Osteocyte (in vitro differentiated cells): ENCODE measurements around the gene ARL15. TPM values are rescaled to one million over a fixed set of nuclear protein-coding genes. Genes with fewer than 3 reads are reported as not detected.

ENCODE experiments used
- DNase-seq: peaks from one replicate; pipeline ENCODE4 v3.0.0; 2021; ENCODE audit warnings: mixed read lengths; ENCODE audit not compliant: unreplicated experiment; ENCODE audit errors: extremely low spot score
- H3K27ac Mint-ChIP-seq: one replicate; pipeline ENCODE4 v1.8.0; 2021; ENCODE audit warnings: mild to moderate bottlenecking, mixed read lengths; ENCODE audit not compliant: unreplicated experiment
- H3K27me3 Mint-ChIP-seq: one replicate; pipeline ENCODE4 v1.8.0; 2021; ENCODE audit warnings: mixed read lengths; ENCODE audit not compliant: unreplicated experiment
- H3K36me3 Mint-ChIP-seq: one replicate; pipeline ENCODE4 v1.8.0; 2021; ENCODE audit warnings: mixed read lengths; ENCODE audit not compliant: unreplicated experiment
- H3K4me1 Mint-ChIP-seq: one replicate; pipeline ENCODE4 v1.8.0; 2021; ENCODE audit warnings: mixed read lengths; ENCODE audit not compliant: unreplicated experiment
- H3K4me3 Mint-ChIP-seq: one replicate; pipeline ENCODE4 v1.8.0; 2021; ENCODE audit warnings: mild to moderate bottlenecking, moderate library complexity, mixed read lengths; ENCODE audit not compliant: unreplicated experiment
- H3K9me3 Mint-ChIP-seq: one replicate; pipeline ENCODE4 v1.8.0; 2021; ENCODE audit warnings: mixed read lengths; ENCODE audit not compliant: unreplicated experiment
- total RNA-seq: library from RNA; stranded (reverse); gene quantifications from 2 replicates; pipeline ENCODE4 v1.2.1, GENCODE V29; 2021
- TF ChIP-seq, protein P1 (sequence below): fragments of 200-600 bp; sonication (generic); IDR thresholded peaks from 2 replicates; pipeline ENCODE4 v1.5.0; 2021; ENCODE audit warnings: antibody characterized with exemption, mild to moderate bottlenecking, moderate library complexity

ARL15 gene
- total RNA-seq, 1 donor from 2014 or later = 16.6 TPM

DNA sequence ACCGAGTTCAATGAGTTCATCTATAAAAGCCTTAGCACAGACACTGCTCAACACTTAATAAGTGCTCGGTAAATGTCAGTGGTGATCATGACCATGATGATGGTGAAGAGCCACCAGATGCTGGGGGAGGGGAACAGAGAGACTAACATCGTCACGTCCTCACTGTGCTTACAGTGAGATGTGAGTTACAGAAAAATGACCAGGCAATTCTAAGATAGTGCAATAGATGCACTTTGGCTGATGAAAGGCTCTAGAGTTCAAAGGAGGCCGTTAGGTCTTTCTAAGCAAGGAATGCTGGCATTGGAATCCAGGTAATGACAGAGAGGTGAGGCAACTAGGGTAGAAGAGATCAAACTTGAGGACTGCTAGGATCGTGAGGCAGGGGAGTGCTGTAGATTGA, 36.7 kb downstream of the ARL15 start:
- no peaks in the 10 kb centered on the region for H3K9me3 Mint-ChIP-seq
- no peak overlapping the region for H3K27ac Mint-ChIP-seq
- H3K4me3 Mint-ChIP-seq = no peak overlapping the region
- DNase-seq = no peak
- no peaks in the 10 kb centered on the region for H3K27me3 Mint-ChIP-seq
- H3K4me1 Mint-ChIP-seq = peaks cover 2% of the 10 kb centered on the region
- no peaks in the 10 kb centered on the region for H3K36me3 Mint-ChIP-seq
- TF ChIP-seq, protein P1, sequence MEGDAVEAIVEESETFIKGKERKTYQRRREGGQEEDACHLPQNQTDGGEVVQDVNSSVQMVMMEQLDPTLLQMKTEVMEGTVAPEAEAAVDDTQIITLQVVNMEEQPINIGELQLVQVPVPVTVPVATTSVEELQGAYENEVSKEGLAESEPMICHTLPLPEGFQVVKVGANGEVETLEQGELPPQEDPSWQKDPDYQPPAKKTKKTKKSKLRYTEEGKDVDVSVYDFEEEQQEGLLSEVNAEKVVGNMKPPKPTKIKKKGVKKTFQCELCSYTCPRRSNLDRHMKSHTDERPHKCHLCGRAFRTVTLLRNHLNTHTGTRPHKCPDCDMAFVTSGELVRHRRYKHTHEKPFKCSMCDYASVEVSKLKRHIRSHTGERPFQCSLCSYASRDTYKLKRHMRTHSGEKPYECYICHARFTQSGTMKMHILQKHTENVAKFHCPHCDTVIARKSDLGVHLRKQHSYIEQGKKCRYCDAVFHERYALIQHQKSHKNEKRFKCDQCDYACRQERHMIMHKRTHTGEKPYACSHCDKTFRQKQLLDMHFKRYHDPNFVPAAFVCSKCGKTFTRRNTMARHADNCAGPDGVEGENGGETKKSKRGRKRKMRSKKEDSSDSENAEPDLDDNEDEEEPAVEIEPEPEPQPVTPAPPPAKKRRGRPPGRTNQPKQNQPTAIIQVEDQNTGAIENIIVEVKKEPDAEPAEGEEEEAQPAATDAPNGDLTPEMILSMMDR = no peak

DNA sequence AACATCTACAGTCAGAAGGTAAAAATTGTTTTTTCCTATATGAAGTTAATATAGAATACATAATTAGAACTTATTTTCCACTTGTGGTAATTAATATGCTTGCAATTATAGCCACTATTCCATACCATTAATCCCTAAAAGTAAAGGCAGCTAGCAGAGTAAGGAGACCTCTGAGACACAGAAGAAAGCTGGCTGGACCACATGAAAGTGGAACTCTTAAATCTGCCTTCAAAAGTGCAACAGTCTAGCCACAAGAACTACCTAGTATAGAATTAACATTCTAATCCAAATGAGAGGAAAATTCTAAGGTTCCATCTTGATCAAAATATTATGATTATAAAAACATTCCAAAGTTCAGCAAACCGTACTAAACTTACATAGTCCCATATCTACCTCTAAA, 37.6 kb downstream of the ARL15 start:
- Mint-ChIP-seq H3K9me3 (no peaks in the 10 kb centered on the region), H3K4me3 (no peak overlapping the region), H3K27ac (no peak overlapping the region), H3K27me3 (no peaks in the 10 kb centered on the region), H3K4me1 (peaks cover 2% of the 10 kb centered on the region), H3K36me3 (no peaks in the 10 kb centered on the region)
- TF ChIP-seq, protein P1 = no peak
- DNase-seq = no peak

DNA sequence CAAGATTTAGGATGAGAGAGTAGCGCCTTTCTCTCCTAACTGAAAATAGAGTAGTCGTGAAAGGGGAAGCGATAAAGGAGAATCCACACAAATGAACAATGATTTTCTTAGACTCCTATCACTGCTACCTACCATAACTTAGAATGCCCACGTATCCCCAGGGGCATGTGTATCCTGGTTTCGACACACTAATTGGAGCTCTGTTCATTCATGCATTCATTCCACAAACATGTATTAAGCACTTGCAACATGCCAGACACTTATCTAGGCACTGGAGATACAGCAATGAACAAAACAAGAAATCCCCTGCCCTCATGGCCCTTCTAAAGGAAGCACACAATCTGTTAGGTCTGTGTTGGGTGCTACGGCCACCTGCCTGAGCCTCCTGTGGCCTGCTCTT, 40.0 kb downstream of the ARL15 start:
- Mint-ChIP-seq H3K27me3 (no peaks in the 10 kb centered on the region), H3K4me1 (peaks cover 1% of the 10 kb centered on the region), H3K9me3 (no peaks in the 10 kb centered on the region), H3K27ac (no peak overlapping the region), H3K36me3 (no peaks in the 10 kb centered on the region), H3K4me3 (no peak overlapping the region)
- no peak for DNase-seq
- TF ChIP-seq, protein P1 = no peak

DNA sequence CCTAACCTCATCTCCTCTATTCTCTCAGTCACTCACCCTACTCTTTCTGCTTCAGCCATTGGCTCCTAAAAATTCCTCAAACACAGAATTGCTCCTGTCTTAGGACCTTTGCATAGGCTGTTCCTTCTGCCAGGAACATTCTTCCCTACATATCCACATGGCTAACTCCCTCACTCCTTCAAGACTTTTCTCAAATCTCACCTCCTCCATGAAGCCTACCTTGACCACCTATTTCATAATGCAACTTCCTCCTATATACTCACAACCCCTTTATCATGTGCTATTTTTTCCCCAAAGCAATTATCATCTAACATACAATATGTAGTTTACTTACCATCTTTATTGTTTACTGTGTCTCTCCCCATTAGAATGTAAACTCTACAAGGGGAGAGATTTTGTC, 45.8 kb downstream of the ARL15 start:
- H3K9me3 Mint-ChIP-seq = no peaks in the 10 kb centered on the region
- TF ChIP-seq, protein P1 = no peak
- no peaks in the 10 kb centered on the region for H3K36me3 Mint-ChIP-seq
- DNase-seq = no peak
- no peak overlapping the region for H3K27ac Mint-ChIP-seq
- no peaks in the 10 kb centered on the region for H3K27me3 Mint-ChIP-seq
- H3K4me3 Mint-ChIP-seq = no peak overlapping the region
- H3K4me1 Mint-ChIP-seq = no peaks in the 10 kb centered on the region

DNA sequence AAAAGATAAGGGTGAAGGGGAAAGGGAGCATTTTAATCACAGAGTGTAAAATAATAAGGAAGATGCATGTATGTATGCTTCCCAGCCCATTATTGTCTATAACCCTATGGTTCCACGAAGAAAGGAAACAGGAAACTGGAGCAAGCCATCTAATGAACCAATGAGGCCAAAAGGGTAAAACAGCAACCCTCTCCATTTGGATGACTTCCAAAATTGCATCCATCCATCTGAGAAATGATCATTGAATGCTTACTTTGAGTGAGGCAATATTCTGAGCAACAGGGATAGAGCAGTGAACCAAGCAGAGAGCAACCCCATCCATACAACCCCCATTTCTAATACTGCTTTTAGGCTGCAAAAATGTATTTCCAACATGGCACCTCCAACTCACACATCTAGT, 46.9 kb downstream of the ARL15 start:
- H3K27me3 Mint-ChIP-seq = no peaks in the 10 kb centered on the region
- H3K27ac Mint-ChIP-seq = no peak overlapping the region
- no peak for DNase-seq
- H3K9me3 Mint-ChIP-seq = no peaks in the 10 kb centered on the region
- no peaks in the 10 kb centered on the region for H3K36me3 Mint-ChIP-seq
- TF ChIP-seq, protein P1 = no peak
- H3K4me1 Mint-ChIP-seq = no peaks in the 10 kb centered on the region
- H3K4me3 Mint-ChIP-seq = no peak overlapping the region
